Hypothalamus (tissue), 51 donors: ENCODE data around the gene RELB.
A peak's percentile ranks its signal among the peaks of the same experiment; 100 is the strongest.

Source experiments
- DNase-seq, 51 donors: peaks; one replicate each; lab custom pipeline; 2025; lab: John Stamatoyannopoulos, UW

The RELB gene

GRCh38 chr19:45056831-45057230 is 55.6 kb downstream of the RELB start:
- DNase-seq: no peak

- no peak for DNase-seq
These were observed 56.2 kb downstream of the RELB start for GRCh38 chr19:45057444-45057843.

GRCh38 chr19:45058622-45059159 is 57.4 kb downstream of the RELB start:
- no peak for DNase-seq

- peak in 50 of 51 donors; percentile 7 to 91 (median 56) for DNase-seq
These were observed 58.1 kb downstream of the RELB start for GRCh38 chr19:45059258-45059965.

GRCh38 chr19:45061965-45062364 is 60.7 kb downstream of the RELB start:
- no peak for DNase-seq

- no peak for DNase-seq
These were observed 62.9 kb downstream of the RELB start for GRCh38 chr19:45063851-45064801.

- no peak for DNase-seq
These were observed 65.8 kb downstream of the RELB start for GRCh38 chr19:45066921-45067661.

- DNase-seq: no peak
These were observed 66.8 kb downstream of the RELB start for GRCh38 chr19:45068041-45068440.

GRCh38 chr19:45069056-45069455 is 67.8 kb downstream of the RELB start:
- no peak for DNase-seq

- no peak for DNase-seq
These were observed 69.0 kb downstream of the RELB start for GRCh38 chr19:45070214-45070613.

GRCh38 chr19:45070861-45071544 is 69.7 kb downstream of the RELB start:
- no peak for DNase-seq

GRCh38 chr19:45071545-45071938 is 70.3 kb downstream of the RELB start:
- DNase-seq: no peak

GRCh38 chr19:45071969-45072790 is 70.9 kb downstream of the RELB start:
- DNase-seq: no peak

GRCh38 chr19:45074744-45075300 is 73.6 kb downstream of the RELB start:
- no peak for DNase-seq

- DNase-seq: peak in 31 of 51 donors; percentile 5 to 61 (median 28)
These were observed 74.2 kb downstream of the RELB start for GRCh38 chr19:45075301-45076028.

GRCh38 chr19:45076029-45076850 is 75.0 kb downstream of the RELB start, which contains the start of gene ZNF296:
TSS of gene ZNF296 (minus strand) at chr19:45076478. CDS start at chr19:45076373, 105 bp downstream.
- peak in 20 of 51 donors; percentile 4 to 46 (median 18) for DNase-seq
